ENCODE data around the gene CASTOR1. TPM values are rescaled to one million over a fixed set of nuclear protein-coding genes. Genes with fewer than 3 reads are reported as not detected.

The CASTOR1 gene
- total and polyA plus RNA-seq, 7 donors: 5.3 to 15.0 (median 9.2) TPM; not detected in 1

DNA sequence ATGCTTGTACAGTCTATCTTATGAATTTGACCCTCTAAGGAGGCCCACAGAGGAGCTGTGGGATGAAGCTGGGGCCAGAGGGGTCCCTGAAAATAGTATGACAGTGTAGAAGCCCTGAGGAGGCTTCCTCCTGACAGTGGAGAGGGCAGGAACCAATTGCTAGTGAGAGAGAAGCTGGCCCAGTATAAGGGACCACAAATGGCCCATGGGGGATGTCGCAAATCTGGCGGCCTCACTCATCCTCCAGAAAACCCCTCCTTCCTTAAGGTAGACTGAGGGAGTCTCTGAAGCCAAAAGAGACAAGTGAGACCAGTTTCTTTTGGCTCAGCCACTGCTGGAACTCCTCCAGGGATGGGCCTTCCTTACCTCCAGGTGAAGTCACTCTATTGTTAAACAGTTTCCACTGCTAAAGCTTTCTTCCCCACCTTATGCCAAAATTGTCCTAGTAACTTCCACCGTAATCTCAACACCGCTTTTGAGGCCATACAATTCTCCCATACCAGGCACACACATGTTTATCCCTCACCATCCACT lies 17.8 kb upstream of the CASTOR1 start:
- no peaks in the 10 kb centered on the region for H3K27me3 ChIP-seq
- intact Hi-C loops (cut with DNase I): no loop called here
- H3K27ac ChIP-seq: peak overlapping the region; percentile 82 to 89 (median 88)
- no peak for DNase-seq
- no peak for TF ChIP-seq EP300 (IDR thresholded peaks at IDR 0.05)
- TF ChIP-seq POLR2AphosphoS5 (IDR thresholded peaks at IDR 0.05): no peak
- TF ChIP-seq CTCF (IDR thresholded peaks at IDR 0.05): no peak
- TF ChIP-seq POLR2A (IDR thresholded peaks at IDR 0.05): no peak
- H3K36me3 ChIP-seq: peaks cover 0 to 13% (median 0%) of the 10 kb centered on the region in 4 donors
- no peaks in the 10 kb centered on the region for H3K9me3 ChIP-seq
- peaks cover 4 to 100% (median 100%) of the 10 kb centered on the region in 4 donors for H3K4me1 ChIP-seq
- H3K4me3 ChIP-seq: no peak overlapping the region
- 67 to 91% methylated on average over 4 of the region's 4 CpGs for WGBS, 2 donors

DNA sequence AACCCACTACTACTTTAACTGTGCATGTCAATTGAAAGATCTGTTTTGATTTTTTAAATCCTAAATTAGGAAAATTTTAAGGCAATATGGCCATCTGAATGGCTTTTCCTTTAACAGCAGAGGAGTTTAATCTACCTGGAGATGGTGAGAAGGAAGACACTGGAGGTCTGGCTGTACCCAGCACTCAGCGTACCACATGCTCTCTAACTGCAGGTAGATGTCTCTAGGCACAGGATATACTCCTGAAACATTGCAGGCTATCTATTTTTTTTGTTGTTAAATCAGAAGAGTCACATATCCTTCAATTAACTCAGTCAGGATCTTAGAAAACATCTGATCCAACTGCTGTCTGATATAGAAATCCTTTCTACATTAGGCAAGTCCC lies 17.3 kb upstream of the CASTOR1 start:
- no peak for DNase-seq
- H3K27ac ChIP-seq: peak overlapping the region; percentile 82 to 89 (median 88)
- H3K36me3 ChIP-seq: peaks cover 0 to 16% (median 0%) of the 10 kb centered on the region in 4 donors
- WGBS, 2 donors: 55 to 93% methylated on average over 1 of the region's 1 CpG
- H3K27me3 ChIP-seq: no peaks in the 10 kb centered on the region
- intact Hi-C loops (cut with DNase I): no loop called here
- no peaks in the 10 kb centered on the region for H3K9me3 ChIP-seq
- H3K4me3 ChIP-seq: no peak overlapping the region
- no peak for TF ChIP-seq POLR2AphosphoS5 (IDR thresholded peaks at IDR 0.05)
- no peak for TF ChIP-seq POLR2A (IDR thresholded peaks at IDR 0.05)
- no peak for TF ChIP-seq CTCF (IDR thresholded peaks at IDR 0.05)
- TF ChIP-seq EP300 (IDR thresholded peaks at IDR 0.05): no peak
- peaks cover 4 to 100% (median 100%) of the 10 kb centered on the region in 4 donors for H3K4me1 ChIP-seq

GRCh38 chr22:30305906-30306626 lies 16.8 kb upstream of the CASTOR1 start:
- peaks cover 0 to 21% (median 0%) of the 10 kb centered on the region in 4 donors for H3K36me3 ChIP-seq
- DNase-seq: no peak
- 13 to 28% methylated on average over 3 of the region's 3 CpGs for WGBS, 2 donors
- peak overlapping the region; percentile 82 to 89 (median 88) for H3K27ac ChIP-seq
- H3K4me1 ChIP-seq: peaks cover 4 to 100% (median 98%) of the 10 kb centered on the region in 4 donors
- H3K4me3 ChIP-seq: no peak overlapping the region
- TF ChIP-seq POLR2A (IDR thresholded peaks at IDR 0.05): no peak
- no peak for TF ChIP-seq EP300 (IDR thresholded peaks at IDR 0.05)
- no peaks in the 10 kb centered on the region for H3K27me3 ChIP-seq
- H3K9me3 ChIP-seq: no peaks in the 10 kb centered on the region
- intact Hi-C loops (cut with DNase I): no loop called here

DNA sequence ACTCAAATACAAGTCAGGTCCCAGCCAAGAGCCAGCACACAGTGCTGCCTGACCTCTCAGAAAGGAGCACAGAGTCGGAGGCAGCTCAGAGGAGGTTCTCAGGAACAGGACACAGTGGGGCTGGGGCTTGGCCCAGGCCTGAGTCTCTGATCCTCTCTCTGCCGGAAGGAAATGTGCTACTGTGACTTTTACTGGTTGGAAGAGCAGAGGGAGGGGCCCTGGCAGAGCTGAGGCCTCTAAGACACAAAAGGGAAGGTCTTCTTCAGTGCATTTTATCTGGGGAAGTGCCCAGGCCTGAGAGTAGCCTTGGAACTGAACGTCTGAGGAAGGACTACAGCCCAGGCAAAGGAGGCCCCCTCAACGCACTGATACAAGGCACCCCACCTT lies 16.2 kb upstream of the CASTOR1 start:
- Histone ChIP-seq H3K4me3 (no peak overlapping the region), H3K27me3 (no peaks in the 10 kb centered on the region), H3K9me3 (no peaks in the 10 kb centered on the region), H3K36me3 (peaks cover 0 to 26% (median 0%) of the 10 kb centered on the region in 4 donors), H3K27ac (peak overlapping the region; percentile 82 to 89 (median 88)), H3K4me1 (peaks cover 4 to 100% (median 93%) of the 10 kb centered on the region in 4 donors)
- intact Hi-C loops (cut with DNase I): no loop called here
- WGBS, 2 donors: 5 to 9% methylated on average over 4 of the region's 4 CpGs
- peak; percentile 87 for DNase-seq
- peak in 3 of 4 donors; percentile 36 to 54 (median 46) for TF ChIP-seq POLR2AphosphoS5 (IDR thresholded peaks at IDR 0.05)
- no peak for TF ChIP-seq EP300 (IDR thresholded peaks at IDR 0.05)

GRCh38 chr22:30304495-30305244 lies 15.4 kb upstream of the CASTOR1 start:
- H3K9me3 ChIP-seq: no peaks in the 10 kb centered on the region
- H3K27me3 ChIP-seq: no peaks in the 10 kb centered on the region
- WGBS, 2 donors: 28 to 44% methylated on average over 7 of the region's 7 CpGs
- DNase-seq: no peak
- peak overlapping the region; percentile 82 to 89 (median 88) for H3K27ac ChIP-seq
- intact Hi-C loops (cut with DNase I): no loop called here
- H3K4me3 ChIP-seq: no peak overlapping the region
- TF ChIP-seq POLR2A (IDR thresholded peaks at IDR 0.05): no peak
- TF ChIP-seq CTCF (IDR thresholded peaks at IDR 0.05): no peak
- no peak for TF ChIP-seq EP300 (IDR thresholded peaks at IDR 0.05)
- peaks cover 0 to 33% (median 0%) of the 10 kb centered on the region in 4 donors for H3K36me3 ChIP-seq
- H3K4me1 ChIP-seq: peaks cover 4 to 94% (median 85%) of the 10 kb centered on the region in 4 donors

Data from sigmoid colon (tissue), 7 donors.